Measurements from ENCODE around the gene SCN7A.

DNA sequence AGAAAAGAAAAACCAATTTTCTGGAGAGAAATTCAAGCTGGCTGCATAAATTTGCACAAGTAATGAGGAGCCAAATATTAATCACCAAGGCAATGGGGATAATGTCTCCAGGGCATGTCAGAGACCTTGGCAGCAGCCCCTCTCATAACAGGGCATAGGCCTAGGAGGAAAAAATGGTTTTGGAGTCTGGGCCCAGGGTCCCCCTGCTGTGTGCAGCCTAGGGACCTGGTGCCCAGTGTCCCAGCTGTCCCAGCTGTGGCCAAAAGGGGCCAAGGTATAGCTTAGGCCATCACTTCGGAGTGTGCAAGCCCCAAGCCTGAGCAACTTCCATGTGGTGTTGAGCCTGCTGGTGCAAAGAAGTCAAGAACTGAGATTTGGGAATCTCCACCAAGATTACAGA, 57.1 kb downstream of the SCN7A start:
- TF ChIP-seq CTCF (IDR thresholded peaks at IDR 0.05; ENCODE audit: low read length) (no peak), EZH2 (optimal IDR thresholded peaks at IDR 0.05; ENCODE audit: low read depth, low read length) (no peak), EZH2phosphoT487 (IDR thresholded peaks at IDR 0.05; ENCODE audit: low read length) (no peak)

All from MM.1S (cell line).